GM19099 (cell line): ENCODE measurements around the gene PPP1R37.

ENCODE experiments used
- POLR2A ChIP-seq: IDR thresholded peaks from 3 replicates; pipeline ENCODE4 v1.6.1; 2011; ENCODE audit warnings: low read depth; ENCODE audit not compliant: insufficient read length; ENCODE audit errors: extremely low read depth

Gene PPP1R37

GRCh38 chr19:45130236-45130635, 37.3 kb downstream of the PPP1R37 start:
- TF ChIP-seq POLR2A = no peak

- no peak for TF ChIP-seq POLR2A
Measured at GRCh38 chr19:45130888-45131615, 38.1 kb downstream of the PPP1R37 start.

- TF ChIP-seq POLR2A = no peak
Measured at GRCh38 chr19:45133661-45134060, 40.7 kb downstream of the PPP1R37 start.

GRCh38 chr19:45135176-45135885, 42.4 kb downstream of the PPP1R37 start:
- no peak for TF ChIP-seq POLR2A

- no peak for TF ChIP-seq POLR2A
Measured at GRCh38 chr19:45136507-45137178, 43.7 kb downstream of the PPP1R37 start.

GRCh38 chr19:45137179-45137761, 44.3 kb downstream of the PPP1R37 start:
- peak; percentile 48 for TF ChIP-seq POLR2A

GRCh38 chr19:45138303-45138751, 45.3 kb downstream of the PPP1R37 start:
- no peak for TF ChIP-seq POLR2A

- TF ChIP-seq POLR2A = no peak
Measured at GRCh38 chr19:45139286-45140143, 46.5 kb downstream of the PPP1R37 start.

- TF ChIP-seq POLR2A = no peak
Measured at GRCh38 chr19:45140144-45140503, 47.1 kb downstream of the PPP1R37 start.

- no peak for TF ChIP-seq POLR2A
Measured at GRCh38 chr19:45140533-45140932, 47.6 kb downstream of the PPP1R37 start.

- TF ChIP-seq POLR2A = no peak
Measured at GRCh38 chr19:45141203-45141900, 48.4 kb downstream of the PPP1R37 start.

GRCh38 chr19:45142016-45142725, 49.2 kb downstream of the PPP1R37 start:
- no peak for TF ChIP-seq POLR2A

- TF ChIP-seq POLR2A = no peak
Measured at GRCh38 chr19:45142726-45143110, 49.7 kb downstream of the PPP1R37 start.
